ENCODE measurements around the gene DAPL1.
A peak's percentile ranks its signal among the peaks of the same experiment; 100 is the strongest.

DAPL1 gene

GRCh38 chr2:158795195-158795924 is at the start of gene DAPL1:
TSS of gene DAPL1 (plus strand) at chr2:158795317. CDS start at chr2:158795373, 56 bp downstream.
- TF ChIP-seq RAD21 (IDR thresholded peaks at IDR 0.05; ENCODE audit: low read depth), result no peak
- no peak for TF ChIP-seq EGR1 (IDR thresholded peaks at IDR 0.05)
- TF ChIP-seq TCF12 (IDR thresholded peaks at IDR 0.05; ENCODE audit: low read depth), result peak; percentile 17; the same call in 1 of the 2 replicates
- peak; percentile 59 for TF ChIP-seq NFIC (IDR thresholded peaks at IDR 0.05)
- TF ChIP-seq MAX (IDR thresholded peaks at IDR 0.05), result peak; percentile 36; the same call in 1 of the 2 replicates
- TF ChIP-seq YY1 (IDR thresholded peaks at IDR 0.05; ENCODE audit: low read depth), result no peak
- TF ChIP-seq TEAD4 (IDR thresholded peaks at IDR 0.05), result peak; percentile 48
- no peak for TF ChIP-seq TAF1 (IDR thresholded peaks at IDR 0.05; ENCODE audit: low read depth)
- TF ChIP-seq ZBTB7A (IDR thresholded peaks at IDR 0.05; ENCODE audit: low read depth), result no peak
- no peak for TF ChIP-seq USF1 (IDR thresholded peaks at IDR 0.05)
- no peak for TF ChIP-seq CREB1 (IDR thresholded peaks at IDR 0.05; ENCODE audit: low read depth)

- no peak for TF ChIP-seq MAX (IDR thresholded peaks at IDR 0.05)
- TF ChIP-seq TCF12 (IDR thresholded peaks at IDR 0.05; ENCODE audit: low read depth), result no peak
- TF ChIP-seq CEBPB (IDR thresholded peaks at IDR 0.05), result no peak
- TF ChIP-seq FOXM1 (IDR thresholded peaks at IDR 0.05; ENCODE audit: borderline replicate concordance, low read depth), result no peak
- no peak for TF ChIP-seq TAF1 (IDR thresholded peaks at IDR 0.05; ENCODE audit: low read depth)
- no peak for TF ChIP-seq TEAD4 (IDR thresholded peaks at IDR 0.05)
- TF ChIP-seq EGR1 (IDR thresholded peaks at IDR 0.05), result no peak
- TF ChIP-seq REST (IDR thresholded peaks at IDR 0.05; ENCODE audit: low read depth), result no peak
- no peak for TF ChIP-seq YY1 (IDR thresholded peaks at IDR 0.05; ENCODE audit: low read depth)
- no peak for TF ChIP-seq NFIC (IDR thresholded peaks at IDR 0.05)
- no peak for TF ChIP-seq USF1 (IDR thresholded peaks at IDR 0.05)
- TF ChIP-seq ZBTB7A (IDR thresholded peaks at IDR 0.05; ENCODE audit: low read depth), result no peak
- TF ChIP-seq EP300 (IDR thresholded peaks at IDR 0.05; ENCODE audit: borderline replicate concordance), result no peak
- no peak for TF ChIP-seq CREB1 (IDR thresholded peaks at IDR 0.05; ENCODE audit: low read depth)
- no peak for TF ChIP-seq RAD21 (IDR thresholded peaks at IDR 0.05; ENCODE audit: low read depth)
These were observed 49.2 kb upstream of the DAPL1 start for GRCh38 chr2:158745866-158746382.

- TF ChIP-seq RAD21 (IDR thresholded peaks at IDR 0.05; ENCODE audit: low read depth) (no peak), EP300 (IDR thresholded peaks at IDR 0.05; ENCODE audit: borderline replicate concordance) (no peak), FOXM1 (IDR thresholded peaks at IDR 0.05; ENCODE audit: borderline replicate concordance, low read depth) (no peak), EGR1 (IDR thresholded peaks at IDR 0.05) (no peak), ZBTB7A (IDR thresholded peaks at IDR 0.05; ENCODE audit: low read depth) (no peak), TEAD4 (IDR thresholded peaks at IDR 0.05) (no peak), YY1 (IDR thresholded peaks at IDR 0.05; ENCODE audit: low read depth) (no peak), USF1 (IDR thresholded peaks at IDR 0.05) (no peak), CEBPB (IDR thresholded peaks at IDR 0.05) (no peak), REST (IDR thresholded peaks at IDR 0.05; ENCODE audit: low read depth) (no peak), CREB1 (IDR thresholded peaks at IDR 0.05; ENCODE audit: low read depth) (no peak), TCF12 (IDR thresholded peaks at IDR 0.05; ENCODE audit: low read depth) (no peak), MAX (IDR thresholded peaks at IDR 0.05) (no peak)
These were observed 48.6 kb upstream of the DAPL1 start for GRCh38 chr2:158746488-158746887.

- TF ChIP-seq USF1 (IDR thresholded peaks at IDR 0.05), result no peak
- no peak for TF ChIP-seq ZBTB7A (IDR thresholded peaks at IDR 0.05; ENCODE audit: low read depth)
- no peak for TF ChIP-seq FOXM1 (IDR thresholded peaks at IDR 0.05; ENCODE audit: borderline replicate concordance, low read depth)
- TF ChIP-seq REST (IDR thresholded peaks at IDR 0.05; ENCODE audit: low read depth), result no peak
- TF ChIP-seq TAF1 (IDR thresholded peaks at IDR 0.05; ENCODE audit: low read depth), result no peak
- TF ChIP-seq MAX (IDR thresholded peaks at IDR 0.05), result no peak
- no peak for TF ChIP-seq TEAD4 (IDR thresholded peaks at IDR 0.05)
These were observed 47.8 kb upstream of the DAPL1 start for GRCh38 chr2:158747281-158747680.

Measured in Ishikawa (cell line).